Measurements from ENCODE around the gene TEX51.

Gene TEX51

DNA sequence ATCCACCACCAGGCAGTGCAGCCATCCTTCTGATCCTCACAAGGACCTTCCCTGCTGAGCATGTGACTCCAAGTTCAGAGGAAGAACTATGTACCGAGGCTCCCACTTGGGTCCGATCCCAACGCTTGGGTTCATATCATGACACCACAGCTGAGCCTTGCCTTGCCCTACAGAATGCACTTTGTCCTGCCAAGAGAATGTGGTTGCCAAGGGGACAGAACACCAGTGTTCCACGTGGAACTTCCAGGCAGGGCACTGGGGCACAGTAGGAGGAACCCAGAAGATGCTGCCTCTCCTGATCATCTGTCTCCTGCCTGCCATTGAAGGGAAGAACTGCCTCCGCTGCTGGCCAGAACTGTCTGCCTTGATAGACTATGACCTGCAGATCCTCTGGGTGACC is at the start of gene TEX51:
TEX51 (plus strand) TSS at position 255 of the 400 bp plus-strand sequence; CDS start at position 284, 29 bp downstream.
- no peak for DNase-seq

GRCh38 chr2:126849054-126849453 is 49.6 kb upstream of the TEX51 start:
- no peak for DNase-seq

DNA sequence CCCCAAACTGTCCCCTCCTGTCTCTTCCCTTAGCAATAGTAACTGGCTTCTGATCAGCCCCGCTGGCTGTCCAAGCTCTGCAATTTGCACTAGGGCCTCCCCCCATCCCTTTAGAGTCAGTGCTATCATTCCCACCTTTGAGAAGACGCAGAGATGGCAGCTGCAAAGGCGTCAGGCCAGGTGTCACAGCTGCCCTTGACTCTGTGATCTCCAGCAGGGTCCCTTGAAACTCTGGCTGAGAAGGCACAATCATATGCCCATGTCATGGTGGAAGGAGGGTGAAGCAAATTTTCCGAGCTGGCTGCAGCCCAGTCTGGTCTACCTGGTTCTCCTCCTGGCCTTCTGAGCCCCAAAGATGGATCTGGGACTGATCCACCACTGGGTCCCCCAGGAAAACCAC is 49.2 kb upstream of the TEX51 start:
- no peak for DNase-seq

DNA sequence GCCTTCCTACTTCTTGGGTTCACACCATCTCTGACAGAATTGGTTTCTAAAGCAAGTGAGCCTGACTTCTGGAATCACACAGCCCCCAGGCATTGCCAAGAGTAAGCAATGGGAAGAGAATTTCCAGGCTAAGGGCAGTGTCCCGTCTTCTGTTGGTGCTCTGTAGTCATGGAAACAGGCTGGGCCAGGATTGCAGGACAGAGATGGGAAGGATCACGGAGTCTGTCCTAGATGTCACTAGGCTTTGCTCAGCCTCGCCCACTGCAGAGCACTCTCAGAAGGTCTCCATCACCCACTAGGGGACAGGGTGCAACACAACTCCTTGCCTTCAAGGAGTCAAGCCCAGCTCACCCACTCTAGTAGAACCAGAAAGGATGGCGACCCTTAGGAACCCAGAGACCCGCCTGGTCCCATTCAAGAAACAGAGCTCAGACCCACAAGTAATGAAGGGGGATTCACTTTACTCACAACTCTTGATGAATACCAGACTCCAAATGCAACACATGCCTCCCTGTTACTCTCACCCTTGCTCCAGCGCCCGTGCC is 48.6 kb upstream of the TEX51 start:
- no peak for DNase-seq

DNA sequence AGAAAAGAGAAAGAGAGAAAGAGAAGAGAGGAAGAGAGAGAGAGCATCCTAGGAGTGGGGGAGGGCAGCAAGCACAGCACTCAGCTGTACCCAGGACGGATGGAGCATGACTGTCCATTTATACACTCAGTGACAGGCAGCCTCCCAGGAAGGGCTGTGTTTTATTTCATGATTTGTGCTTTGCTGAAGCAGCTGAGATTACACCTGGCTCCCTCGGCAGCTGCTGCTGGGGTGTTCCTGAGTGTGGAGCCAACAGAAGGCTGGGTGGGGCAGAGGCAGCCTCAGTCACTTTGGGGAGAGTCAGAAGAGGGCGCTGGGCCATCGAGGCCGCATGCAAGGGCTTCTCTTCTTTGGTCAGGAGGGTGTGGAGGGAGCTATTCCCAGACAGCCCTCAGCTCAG is 47.8 kb upstream of the TEX51 start:
- no peak for DNase-seq

- DNase-seq = no peak
Observed at GRCh38 chr2:126851756-126852155, 46.9 kb upstream of the TEX51 start.

GRCh38 chr2:126852361-126852760 is 46.3 kb upstream of the TEX51 start:
- no peak for DNase-seq

DNA sequence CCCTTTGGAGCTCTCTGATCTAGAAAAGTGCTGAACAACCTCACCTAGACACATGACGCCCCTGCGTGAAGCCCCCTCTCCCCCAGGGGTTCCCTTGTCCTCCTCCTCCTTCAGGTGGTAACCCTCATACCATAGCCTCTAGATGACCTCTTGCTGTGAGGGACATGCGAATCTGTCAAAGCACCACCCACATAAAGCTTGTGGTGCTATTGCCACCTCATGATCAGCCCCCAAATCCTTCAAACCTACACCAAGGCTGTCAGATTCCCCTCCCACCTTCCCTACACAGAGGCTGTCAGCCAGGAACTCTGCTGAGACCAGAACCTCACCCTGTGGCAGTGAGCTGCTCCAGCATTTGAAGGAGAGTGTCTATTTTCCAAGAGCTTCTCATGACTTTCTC is 43.1 kb upstream of the TEX51 start:
- no peak for DNase-seq

- DNase-seq = no peak
Observed at GRCh38 chr2:126856403-126856802, 42.3 kb upstream of the TEX51 start.

GRCh38 chr2:126857502-126857901 is 41.2 kb upstream of the TEX51 start:
- DNase-seq = no peak

DNA sequence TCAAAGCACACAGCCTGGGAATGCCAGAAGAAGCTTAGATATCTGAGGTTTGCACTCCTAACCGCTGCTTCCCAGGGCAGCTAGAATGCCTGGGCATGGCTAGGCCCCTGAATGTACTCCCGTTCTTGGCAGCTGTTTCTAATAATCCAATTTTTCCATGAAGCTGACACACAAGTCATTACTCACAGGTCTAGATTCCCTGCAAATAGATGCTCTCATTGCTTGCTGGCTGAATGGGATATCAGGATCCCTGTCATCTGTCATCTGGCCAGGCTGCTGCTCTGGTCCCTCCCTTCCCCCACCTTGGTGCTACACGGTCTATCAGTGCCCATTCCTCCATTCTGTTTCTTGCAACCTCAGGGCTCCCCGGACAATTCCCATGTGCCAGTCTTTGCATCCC is 40.7 kb upstream of the TEX51 start:
- DNase-seq = no peak

DNA sequence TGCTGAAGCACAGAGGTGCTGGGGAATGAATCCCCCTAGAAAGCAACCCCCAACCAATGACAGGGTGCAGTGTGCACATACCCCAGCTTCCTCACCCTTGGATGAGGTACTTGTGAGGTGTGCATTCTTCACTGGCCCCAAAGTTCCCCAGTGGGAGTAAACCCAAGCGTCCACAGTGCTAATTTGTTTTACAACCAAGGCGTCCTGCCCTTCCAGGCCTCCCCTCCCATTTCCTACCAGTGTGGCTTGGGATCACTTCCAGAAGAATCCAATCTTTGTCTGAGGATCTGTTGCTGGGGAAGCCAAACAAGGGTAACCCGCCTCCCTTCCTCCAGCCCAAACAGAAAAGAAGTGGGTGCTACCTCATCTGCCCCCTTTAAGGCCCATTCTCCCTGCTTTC is 40.3 kb upstream of the TEX51 start:
- no peak for DNase-seq

DNA sequence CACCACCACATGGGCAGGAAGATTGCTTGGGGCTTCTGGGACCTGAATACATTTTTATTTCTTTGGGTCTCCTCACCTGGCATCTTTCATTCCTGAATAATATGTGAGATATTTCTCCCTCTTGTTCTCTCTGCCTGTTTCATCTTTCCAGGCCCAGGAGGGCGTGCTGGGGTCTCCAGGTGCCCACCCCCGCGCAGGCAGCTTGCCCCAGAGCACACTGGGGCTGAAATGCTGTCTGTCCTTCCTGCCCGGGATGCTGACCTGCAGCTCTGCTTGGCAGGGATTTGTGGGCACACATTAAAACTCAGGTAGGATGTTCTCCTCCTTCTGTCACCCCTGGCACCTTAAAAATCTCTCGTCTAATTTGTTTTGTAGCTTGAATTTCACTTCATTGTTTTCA is 39.7 kb upstream of the TEX51 start:
- DNase-seq = no peak

DNA sequence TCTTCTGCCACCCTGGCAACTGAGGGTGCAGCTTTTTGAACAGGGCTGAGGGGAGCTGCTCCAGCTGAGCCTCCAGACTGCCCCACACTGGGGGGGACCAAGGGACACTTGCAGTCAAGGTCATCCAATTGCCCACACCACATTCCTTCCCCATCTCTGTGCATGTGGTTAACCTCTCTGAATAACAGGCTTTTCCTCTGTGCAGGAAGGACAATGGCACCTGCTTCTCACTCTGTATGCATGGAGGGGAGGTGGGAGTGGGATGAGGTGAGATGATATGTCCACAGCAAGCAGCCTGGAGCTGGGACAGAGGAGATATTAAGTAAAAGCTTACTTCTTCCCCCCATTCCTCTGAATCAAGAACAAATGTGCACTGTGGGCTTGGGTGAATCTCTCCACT is 39.1 kb upstream of the TEX51 start:
- DNase-seq = no peak

GRCh38 chr2:126860385-126860784 is 38.3 kb upstream of the TEX51 start:
- no peak for DNase-seq

- DNase-seq = no peak
Observed at GRCh38 chr2:126862730-126863129, 36.0 kb upstream of the TEX51 start.

GRCh38 chr2:126863336-126864015 is 35.2 kb upstream of the TEX51 start:
- no peak for DNase-seq

DNA sequence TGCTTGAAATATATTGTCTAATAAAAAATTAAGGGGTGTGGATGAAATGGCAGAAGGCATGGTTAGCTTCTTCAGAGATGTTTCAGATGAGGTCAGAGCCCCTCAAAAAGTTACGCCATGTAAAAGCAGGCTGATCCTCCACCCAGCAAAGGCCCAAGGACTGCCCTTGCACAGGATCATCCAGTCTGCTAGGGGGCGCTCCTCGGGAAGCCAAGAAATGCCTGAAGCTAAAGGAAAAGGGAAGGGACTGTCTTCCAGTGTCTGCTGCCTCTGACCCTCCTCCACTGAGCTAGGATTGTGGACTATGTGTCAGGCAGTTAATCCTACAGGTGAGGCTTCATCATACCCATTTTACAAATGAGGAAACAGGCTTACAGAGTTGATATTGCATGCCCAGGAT is 33.8 kb upstream of the TEX51 start:
- no peak for DNase-seq

DNA sequence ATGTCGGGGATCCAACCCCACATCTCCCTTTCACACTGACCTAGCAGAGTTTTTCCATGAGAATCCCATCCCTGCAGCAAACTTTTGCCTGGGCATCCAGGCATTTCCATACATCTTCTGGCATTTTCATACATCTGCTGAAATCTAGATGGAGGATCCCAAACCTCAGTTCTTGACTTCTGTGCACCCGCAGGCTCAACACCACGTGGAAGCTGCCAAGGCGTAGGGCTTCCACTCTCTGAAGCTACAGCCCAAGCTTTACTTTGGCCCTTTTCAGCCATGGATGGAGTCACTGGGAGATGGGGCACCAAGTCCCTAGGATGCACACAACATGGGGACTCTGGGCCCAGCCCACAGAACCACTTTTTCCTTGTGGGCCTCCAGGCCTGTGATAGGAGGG is 32.2 kb upstream of the TEX51 start:
- no peak for DNase-seq

DNA sequence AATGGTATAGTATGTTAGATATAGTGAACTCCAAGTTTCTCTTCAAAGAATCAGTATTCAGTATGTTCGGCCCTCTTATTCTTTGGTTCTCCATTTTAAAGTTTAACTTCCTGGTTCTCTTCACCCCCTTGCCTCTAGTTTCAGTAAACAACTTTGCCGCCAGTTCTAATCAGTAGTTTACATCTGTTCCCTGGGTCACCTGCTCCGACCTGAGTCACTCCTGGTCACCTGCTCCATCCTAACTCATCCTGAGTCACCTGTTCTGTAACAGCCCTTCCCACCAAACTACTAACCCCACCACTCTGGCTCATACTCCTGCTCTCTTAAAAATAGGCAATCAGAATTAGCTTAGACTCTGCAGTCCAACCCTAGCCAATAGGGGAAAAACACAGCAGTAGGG is 23.7 kb upstream of the TEX51 start:
- no peak for DNase-seq

- DNase-seq = no peak
Observed at GRCh38 chr2:126876631-126877030, 22.1 kb upstream of the TEX51 start.

DNA sequence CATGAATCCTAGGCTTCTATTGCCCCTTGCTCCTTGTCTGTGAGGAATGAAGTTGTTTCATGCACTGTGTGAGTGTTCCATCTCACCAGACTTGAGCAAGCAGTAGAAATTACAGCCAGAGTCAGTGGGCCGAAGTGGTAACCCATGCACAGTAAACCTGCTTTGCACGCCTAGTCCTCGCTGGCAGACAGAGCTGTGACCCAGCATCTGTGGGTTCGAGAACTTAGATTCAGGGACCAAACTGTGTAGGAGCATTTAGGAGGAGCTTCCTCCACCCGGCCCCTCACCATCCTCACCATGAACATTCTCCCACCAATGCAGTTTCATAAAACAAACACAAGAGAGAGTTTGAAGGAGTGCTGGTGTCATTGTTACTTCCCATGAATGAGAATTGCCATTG is 21.6 kb upstream of the TEX51 start:
- no peak for DNase-seq

DNA sequence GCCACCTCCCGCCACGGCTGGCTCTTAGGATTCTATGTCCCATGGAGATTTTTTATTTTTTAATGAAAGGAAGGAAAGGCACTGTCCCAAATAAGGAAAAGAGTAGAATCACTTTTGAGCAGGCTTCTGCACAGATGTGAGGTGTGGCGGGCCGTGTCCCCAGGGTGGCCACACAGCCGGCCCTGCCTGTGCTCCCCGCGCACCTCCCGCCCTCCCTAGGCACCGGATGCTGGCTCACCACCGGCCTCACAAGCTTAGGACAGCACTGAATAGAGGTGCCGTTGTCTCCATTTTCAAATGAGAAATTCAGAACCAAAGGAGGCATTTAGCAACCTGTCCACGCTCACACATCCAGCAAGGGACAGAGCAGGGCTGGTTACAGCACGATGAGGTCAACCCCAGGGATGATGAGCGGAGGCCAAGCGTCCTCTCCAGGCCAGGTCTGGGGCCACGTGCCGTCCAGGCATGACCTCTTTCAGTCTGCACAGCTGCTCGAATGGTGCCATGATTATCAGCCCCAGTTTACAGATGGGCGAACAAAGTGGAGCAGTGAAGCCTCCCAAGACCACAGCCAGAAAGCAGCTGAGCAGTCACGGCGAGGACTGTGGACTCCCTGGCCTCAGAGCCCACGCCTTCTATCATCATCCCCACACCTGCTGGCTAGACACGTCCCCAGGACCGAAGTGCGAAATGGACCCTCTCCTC is 20.7 kb upstream of the TEX51 start:
- DNase-seq = no peak

GRCh38 chr2:126878601-126879000 is 20.1 kb upstream of the TEX51 start:
- DNase-seq = no peak
